HCT116 (cell line): ENCODE results near the gene SPAM1.

ENCODE experiments used
- EGR1 ChIP-seq: IDR thresholded peaks from 2 replicates; pipeline ENCODE4 v1.6.1; 2012; ENCODE audit warnings: low read depth
- EZH2 ChIP-seq: fragments of 200-600 bp; sonication (generic); IDR thresholded peaks from 2 replicates; pipeline ENCODE4 v1.6.1; 2017; ENCODE audit warnings: antibody characterized with exemption, mixed run types
- POLR2A ChIP-seq: IDR thresholded peaks from 2 replicates; pipeline ENCODE4 v1.7.0; 2011; ENCODE audit warnings: borderline replicate concordance; ENCODE audit not compliant: insufficient read depth, insufficient read length; ENCODE audit errors: extremely low read depth
- REST ChIP-seq: IDR thresholded peaks from 2 replicates; pipeline ENCODE4 v1.6.1; 2012; ENCODE audit warnings: low read depth
- SP1 ChIP-seq: IDR thresholded peaks from 2 replicates; pipeline ENCODE4 v1.6.1; 2012; ENCODE audit warnings: low read depth
- TCF7L2 ChIP-seq: IDR thresholded peaks from 2 replicates; pipeline ENCODE4 v1.7.0; 2011; ENCODE audit warnings: borderline replicate concordance, inconsistent platforms; ENCODE audit not compliant: insufficient read depth, insufficient read length; ENCODE audit errors: extremely low read depth
- TF ChIP-seq, protein P1 (sequence below), 3 experiments: fragments of 200-600 bp in 1 of 3; sonication (generic) in 1 of 3; IDR thresholded peaks in 2 of 3; conservative IDR thresholded peaks in 1 of 3; 2 replicates each; pipeline ENCODE4 v1.5.1; 2012 to 2017; ENCODE audit warnings: low read depth in 2 of 3, low read length in 2 of 3, antibody characterized with exemption in 1 of 3, borderline replicate concordance in 1 of 3, control low read depth in 1 of 3, mild to moderate bottlenecking in 1 of 3, mixed read lengths in 1 of 3, mixed run types in 1 of 3, moderate library complexity in 1 of 3; ENCODE audit not compliant: insufficient read depth in 1 of 3

GRCh38 chr7:123944395-123944794, 19.4 kb downstream of the SPAM1 start:
- TF ChIP-seq EZH2: no peak
- TF ChIP-seq, protein P1, sequence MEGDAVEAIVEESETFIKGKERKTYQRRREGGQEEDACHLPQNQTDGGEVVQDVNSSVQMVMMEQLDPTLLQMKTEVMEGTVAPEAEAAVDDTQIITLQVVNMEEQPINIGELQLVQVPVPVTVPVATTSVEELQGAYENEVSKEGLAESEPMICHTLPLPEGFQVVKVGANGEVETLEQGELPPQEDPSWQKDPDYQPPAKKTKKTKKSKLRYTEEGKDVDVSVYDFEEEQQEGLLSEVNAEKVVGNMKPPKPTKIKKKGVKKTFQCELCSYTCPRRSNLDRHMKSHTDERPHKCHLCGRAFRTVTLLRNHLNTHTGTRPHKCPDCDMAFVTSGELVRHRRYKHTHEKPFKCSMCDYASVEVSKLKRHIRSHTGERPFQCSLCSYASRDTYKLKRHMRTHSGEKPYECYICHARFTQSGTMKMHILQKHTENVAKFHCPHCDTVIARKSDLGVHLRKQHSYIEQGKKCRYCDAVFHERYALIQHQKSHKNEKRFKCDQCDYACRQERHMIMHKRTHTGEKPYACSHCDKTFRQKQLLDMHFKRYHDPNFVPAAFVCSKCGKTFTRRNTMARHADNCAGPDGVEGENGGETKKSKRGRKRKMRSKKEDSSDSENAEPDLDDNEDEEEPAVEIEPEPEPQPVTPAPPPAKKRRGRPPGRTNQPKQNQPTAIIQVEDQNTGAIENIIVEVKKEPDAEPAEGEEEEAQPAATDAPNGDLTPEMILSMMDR (IDR thresholded peaks at IDR 0.05 in 2 of 3, conservative IDR thresholded peaks at IDR 0.05 in 1 of 3; ENCODE audit: borderline replicate concordance in 1 of 3, insufficient read depth in 1 of 3, low read depth in 2 of 3, low read length in 2 of 3): no peak
- TF ChIP-seq POLR2A: no peak
- TF ChIP-seq REST: no peak
- no peak for TF ChIP-seq TCF7L2
- TF ChIP-seq SP1: no peak
- TF ChIP-seq EGR1: no peak
